Activated effector memory CD4-positive, alpha-beta T cell treated with anti-CD3 and anti-CD28 coated beads, Interleukin-2, amount 50 U/mL, for 16 hours (primary cell): Measurements from ENCODE around the gene C1QTNF6.

Experiments used
- DNase-seq: peaks from one replicate; pipeline ENCODE4 v3.0.0-alpha.2; 2020

The C1QTNF6 gene

GRCh38 chr22:37160027-37160426 is 28.0 kb downstream of the C1QTNF6 start:
- no peak for DNase-seq

- no peak for DNase-seq
Observed at GRCh38 chr22:37158963-37159290, 29.1 kb downstream of the C1QTNF6 start.

GRCh38 chr22:37157516-37158285 is 30.3 kb downstream of the C1QTNF6 start:
- DNase-seq: no peak

- no peak for DNase-seq
Observed at GRCh38 chr22:37156686-37157435, 31.2 kb downstream of the C1QTNF6 start.

- no peak for DNase-seq
Observed at GRCh38 chr22:37155971-37156370, 32.1 kb downstream of the C1QTNF6 start.

GRCh38 chr22:37154925-37155712 is 32.9 kb downstream of the C1QTNF6 start:
- DNase-seq: no peak

GRCh38 chr22:37153901-37154300 is 34.1 kb downstream of the C1QTNF6 start:
- DNase-seq: no peak

- DNase-seq: no peak
Observed at GRCh38 chr22:37151401-37151800, 36.6 kb downstream of the C1QTNF6 start.

GRCh38 chr22:37150701-37151100 is 37.3 kb downstream of the C1QTNF6 start:
- no peak for DNase-seq

GRCh38 chr22:37148742-37149665 is 39.0 kb downstream of the C1QTNF6 start:
- DNase-seq: no peak

GRCh38 chr22:37148031-37148651 is 39.9 kb downstream of the C1QTNF6 start:
- DNase-seq: peak; percentile 77

- peak; percentile 77 for DNase-seq
Observed at GRCh38 chr22:37147186-37147990, 40.7 kb downstream of the C1QTNF6 start.

- DNase-seq: no peak
Observed at GRCh38 chr22:37146507-37147180, 41.4 kb downstream of the C1QTNF6 start.

- no peak for DNase-seq
Observed at GRCh38 chr22:37146051-37146385, 42.0 kb downstream of the C1QTNF6 start.

GRCh38 chr22:37145180-37146050 is 42.6 kb downstream of the C1QTNF6 start:
- DNase-seq: no peak

GRCh38 chr22:37144180-37144554 is 43.9 kb downstream of the C1QTNF6 start:
- no peak for DNase-seq

- no peak for DNase-seq
Observed at GRCh38 chr22:37141971-37142370, 46.1 kb downstream of the C1QTNF6 start.

- DNase-seq: no peak
Observed at GRCh38 chr22:37141476-37141875, 46.6 kb downstream of the C1QTNF6 start.

- no peak for DNase-seq
Observed at GRCh38 chr22:37140686-37141323, 47.2 kb downstream of the C1QTNF6 start.
